ENCODE results near the gene ZFAND2A.
"Not testable (repeated sequence)": the region's sequence is repeated elsewhere in the genome, so short reads cannot be mapped to it uniquely, and the experiment has no call there.

ZFAND2A gene

DNA sequence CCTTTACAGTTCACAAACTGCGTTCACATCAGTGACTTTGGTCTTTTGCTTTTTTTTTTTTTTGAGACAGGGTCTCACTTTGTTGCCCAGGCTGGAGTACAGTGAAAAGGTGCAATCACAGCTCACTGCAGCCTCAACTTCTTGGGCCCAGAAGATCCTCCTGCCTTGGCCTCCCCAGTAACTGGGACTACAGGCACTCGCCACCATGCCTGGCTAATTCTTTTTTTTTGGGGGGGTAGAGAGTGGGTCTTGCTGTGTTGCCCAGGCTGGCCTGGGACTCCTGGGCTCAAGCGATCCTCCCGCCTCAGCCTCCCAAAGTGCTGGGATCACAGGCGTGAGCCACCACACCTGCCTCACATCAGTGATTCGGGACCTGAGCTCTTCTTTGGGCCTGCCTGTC lies 37.0 kb upstream of the ZFAND2A start:
- Histone ChIP-seq H3K27me3 (ENCODE audit: insufficient read depth, poor library complexity, severe bottlenecking) (peaks cover 3% of the 10 kb centered on the region), H3K27ac (replicated peaks) (no peak overlapping the region), H3K4me3 (replicated peaks; ENCODE audit: insufficient read depth, low read length) (no peak overlapping the region)
- TF ChIP-seq, protein P1, sequence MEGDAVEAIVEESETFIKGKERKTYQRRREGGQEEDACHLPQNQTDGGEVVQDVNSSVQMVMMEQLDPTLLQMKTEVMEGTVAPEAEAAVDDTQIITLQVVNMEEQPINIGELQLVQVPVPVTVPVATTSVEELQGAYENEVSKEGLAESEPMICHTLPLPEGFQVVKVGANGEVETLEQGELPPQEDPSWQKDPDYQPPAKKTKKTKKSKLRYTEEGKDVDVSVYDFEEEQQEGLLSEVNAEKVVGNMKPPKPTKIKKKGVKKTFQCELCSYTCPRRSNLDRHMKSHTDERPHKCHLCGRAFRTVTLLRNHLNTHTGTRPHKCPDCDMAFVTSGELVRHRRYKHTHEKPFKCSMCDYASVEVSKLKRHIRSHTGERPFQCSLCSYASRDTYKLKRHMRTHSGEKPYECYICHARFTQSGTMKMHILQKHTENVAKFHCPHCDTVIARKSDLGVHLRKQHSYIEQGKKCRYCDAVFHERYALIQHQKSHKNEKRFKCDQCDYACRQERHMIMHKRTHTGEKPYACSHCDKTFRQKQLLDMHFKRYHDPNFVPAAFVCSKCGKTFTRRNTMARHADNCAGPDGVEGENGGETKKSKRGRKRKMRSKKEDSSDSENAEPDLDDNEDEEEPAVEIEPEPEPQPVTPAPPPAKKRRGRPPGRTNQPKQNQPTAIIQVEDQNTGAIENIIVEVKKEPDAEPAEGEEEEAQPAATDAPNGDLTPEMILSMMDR (IDR thresholded peaks at IDR 0.05; ENCODE audit: insufficient read depth, low read length): no peak
- TF ChIP-seq POLR2AphosphoS5 (IDR thresholded peaks at IDR 0.05; ENCODE audit: low read depth) (no peak), GABPA (IDR thresholded peaks at IDR 0.05; ENCODE audit: low read depth) (no peak), SPI1 (IDR thresholded peaks at IDR 0.05; ENCODE audit: borderline replicate concordance, low read depth) (no peak)
- TF ChIP-seq, protein P2, sequence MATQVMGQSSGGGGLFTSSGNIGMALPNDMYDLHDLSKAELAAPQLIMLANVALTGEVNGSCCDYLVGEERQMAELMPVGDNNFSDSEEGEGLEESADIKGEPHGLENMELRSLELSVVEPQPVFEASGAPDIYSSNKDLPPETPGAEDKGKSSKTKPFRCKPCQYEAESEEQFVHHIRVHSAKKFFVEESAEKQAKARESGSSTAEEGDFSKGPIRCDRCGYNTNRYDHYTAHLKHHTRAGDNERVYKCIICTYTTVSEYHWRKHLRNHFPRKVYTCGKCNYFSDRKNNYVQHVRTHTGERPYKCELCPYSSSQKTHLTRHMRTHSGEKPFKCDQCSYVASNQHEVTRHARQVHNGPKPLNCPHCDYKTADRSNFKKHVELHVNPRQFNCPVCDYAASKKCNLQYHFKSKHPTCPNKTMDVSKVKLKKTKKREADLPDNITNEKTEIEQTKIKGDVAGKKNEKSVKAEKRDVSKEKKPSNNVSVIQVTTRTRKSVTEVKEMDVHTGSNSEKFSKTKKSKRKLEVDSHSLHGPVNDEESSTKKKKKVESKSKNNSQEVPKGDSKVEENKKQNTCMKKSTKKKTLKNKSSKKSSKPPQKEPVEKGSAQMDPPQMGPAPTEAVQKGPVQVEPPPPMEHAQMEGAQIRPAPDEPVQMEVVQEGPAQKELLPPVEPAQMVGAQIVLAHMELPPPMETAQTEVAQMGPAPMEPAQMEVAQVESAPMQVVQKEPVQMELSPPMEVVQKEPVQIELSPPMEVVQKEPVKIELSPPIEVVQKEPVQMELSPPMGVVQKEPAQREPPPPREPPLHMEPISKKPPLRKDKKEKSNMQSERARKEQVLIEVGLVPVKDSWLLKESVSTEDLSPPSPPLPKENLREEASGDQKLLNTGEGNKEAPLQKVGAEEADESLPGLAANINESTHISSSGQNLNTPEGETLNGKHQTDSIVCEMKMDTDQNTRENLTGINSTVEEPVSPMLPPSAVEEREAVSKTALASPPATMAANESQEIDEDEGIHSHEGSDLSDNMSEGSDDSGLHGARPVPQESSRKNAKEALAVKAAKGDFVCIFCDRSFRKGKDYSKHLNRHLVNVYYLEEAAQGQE (IDR thresholded peaks at IDR 0.05; ENCODE audit: insufficient replicate concordance, low read depth): no peak
- DNase-seq (ENCODE audit: low read depth in 1 of 2, low spot score in 1 of 2): no peak

DNA sequence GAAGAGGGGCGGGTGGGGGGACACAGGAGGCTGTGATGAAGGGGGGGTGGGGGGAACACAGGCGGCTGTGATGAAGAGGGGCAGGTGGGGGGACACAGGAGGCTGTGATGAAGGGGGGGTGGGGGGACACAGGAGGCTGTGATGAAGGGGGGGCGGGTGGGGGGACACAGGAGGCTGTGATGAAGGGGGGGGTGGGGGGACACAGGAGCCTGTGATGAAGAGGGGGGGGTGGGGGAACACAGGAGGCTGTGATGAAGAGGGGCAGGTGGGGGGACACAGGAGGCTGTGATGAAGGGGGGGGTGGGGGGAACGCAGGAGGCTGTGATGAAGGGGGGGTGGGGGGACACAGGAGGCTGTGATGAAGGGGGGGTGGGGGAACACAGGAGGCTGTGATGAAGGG lies 36.4 kb upstream of the ZFAND2A start:
- H3K27ac ChIP-seq (replicated peaks); H3K27me3 ChIP-seq (ENCODE audit: insufficient read depth, poor library complexity, severe bottlenecking); H3K4me3 ChIP-seq (replicated peaks; ENCODE audit: insufficient read depth, low read length); DNase-seq (ENCODE audit: low read depth in 1 of 2, low spot score in 1 of 2): not testable (repeated sequence)

DNA sequence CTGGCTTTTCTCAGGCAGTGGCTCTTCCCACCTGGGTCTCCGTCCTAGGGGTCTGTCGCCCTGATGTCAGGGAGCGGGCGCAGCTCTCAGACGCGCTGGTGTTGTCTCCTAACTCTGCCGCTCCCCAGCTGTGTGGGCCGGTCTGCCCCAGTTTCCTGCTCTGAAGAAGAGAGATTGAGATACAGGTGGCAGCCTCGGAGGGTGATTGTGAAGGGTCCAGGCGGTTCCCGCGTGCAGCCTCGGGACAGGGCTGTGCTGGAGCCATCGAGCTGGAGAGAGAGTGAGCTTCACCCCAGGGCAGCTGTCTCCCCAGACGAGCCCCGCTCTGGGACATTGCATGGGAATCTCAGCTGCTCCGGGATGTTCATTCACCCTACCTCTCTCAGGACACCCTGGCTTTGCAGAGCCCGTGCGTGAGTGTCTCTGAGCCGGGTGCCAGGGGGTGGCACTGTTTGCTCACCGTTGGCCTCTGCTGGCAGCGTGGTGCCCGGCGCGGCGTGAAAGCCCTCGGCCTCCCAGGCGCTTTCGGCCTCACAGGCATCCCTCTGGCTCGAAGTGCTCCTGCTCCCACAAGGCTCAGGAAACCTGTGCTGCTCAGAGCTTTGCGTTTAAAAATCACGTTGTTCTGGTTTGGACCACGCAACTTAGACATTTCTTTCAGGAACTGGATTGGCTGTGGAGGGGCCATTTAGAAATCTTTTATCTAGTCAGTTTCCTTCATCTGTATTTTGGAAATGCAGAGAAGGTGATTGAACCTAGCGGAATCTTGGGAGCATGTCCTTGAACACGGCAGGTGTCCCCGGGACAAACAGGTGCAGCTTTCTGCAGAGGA lies 33.8 kb upstream of the ZFAND2A start:
- H3K27ac ChIP-seq (replicated peaks): peak overlapping the region; percentile 28
- no peaks in the 10 kb centered on the region for H3K27me3 ChIP-seq (ENCODE audit: insufficient read depth, poor library complexity, severe bottlenecking)
- peak; percentile 49 to 82 for DNase-seq (ENCODE audit: low read depth in 1 of 2, low spot score in 1 of 2)
- TF ChIP-seq, protein P1 (IDR thresholded peaks at IDR 0.05; ENCODE audit: insufficient read depth, low read length): peak; percentile 46
- TF ChIP-seq, protein P2 (IDR thresholded peaks at IDR 0.05; ENCODE audit: insufficient replicate concordance, low read depth): no peak
- H3K4me3 ChIP-seq (replicated peaks; ENCODE audit: insufficient read depth, low read length): no peak overlapping the region

DNA sequence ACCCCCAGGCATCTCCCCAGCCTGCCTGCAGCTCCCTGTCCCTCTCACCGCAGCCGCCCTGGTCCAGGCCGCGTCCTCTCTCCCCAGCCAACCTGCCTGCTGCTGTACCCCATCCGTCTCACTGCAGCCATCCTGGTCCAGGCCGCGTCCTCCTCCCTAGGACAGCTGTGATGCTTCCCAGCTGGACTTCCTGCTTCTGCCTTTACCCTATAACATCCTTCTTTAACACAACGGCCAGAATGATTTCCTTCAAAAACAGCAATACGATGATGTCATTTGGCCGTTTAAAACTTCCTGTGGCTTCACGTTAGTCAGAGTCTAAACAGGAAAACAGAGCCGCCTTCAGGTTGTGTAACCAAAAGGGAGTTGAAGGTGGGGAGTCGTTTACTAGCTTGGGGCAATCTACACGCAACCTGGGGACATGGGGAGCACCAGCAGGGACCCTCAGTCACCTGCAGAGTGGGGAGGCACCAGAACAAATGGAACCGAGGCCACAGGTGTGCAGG lies 32.2 kb upstream of the ZFAND2A start:
- H3K27me3 ChIP-seq (ENCODE audit: insufficient read depth, poor library complexity, severe bottlenecking): no peaks in the 10 kb centered on the region
- DNase-seq (ENCODE audit: low read depth in 1 of 2, low spot score in 1 of 2): peak; percentile 86 to 90
- TF ChIP-seq, protein P2 (IDR thresholded peaks at IDR 0.05; ENCODE audit: insufficient replicate concordance, low read depth): no peak
- TF ChIP-seq SPI1 (IDR thresholded peaks at IDR 0.05; ENCODE audit: borderline replicate concordance, low read depth): peak; percentile 22; the same call in 1 of the 2 replicates
- TF ChIP-seq POLR2AphosphoS5 (IDR thresholded peaks at IDR 0.05; ENCODE audit: low read depth): peak; percentile 56
- peak; percentile 54 for TF ChIP-seq GABPA (IDR thresholded peaks at IDR 0.05; ENCODE audit: low read depth)
- peak overlapping the region; percentile 30 for H3K4me3 ChIP-seq (replicated peaks; ENCODE audit: insufficient read depth, low read length)
- peak overlapping the region; percentile 62 for H3K27ac ChIP-seq (replicated peaks)
